ENCODE data around the gene NR2C1. TPM values are rescaled to one million over a fixed set of nuclear protein-coding genes. Genes with fewer than 3 reads are reported as not detected.

The NR2C1 gene
- total and polyA plus RNA-seq, 2 donors (not counting 1 experiment from before 2014, with no cell fraction given) = 31.2 to 53.9 TPM

DNA sequence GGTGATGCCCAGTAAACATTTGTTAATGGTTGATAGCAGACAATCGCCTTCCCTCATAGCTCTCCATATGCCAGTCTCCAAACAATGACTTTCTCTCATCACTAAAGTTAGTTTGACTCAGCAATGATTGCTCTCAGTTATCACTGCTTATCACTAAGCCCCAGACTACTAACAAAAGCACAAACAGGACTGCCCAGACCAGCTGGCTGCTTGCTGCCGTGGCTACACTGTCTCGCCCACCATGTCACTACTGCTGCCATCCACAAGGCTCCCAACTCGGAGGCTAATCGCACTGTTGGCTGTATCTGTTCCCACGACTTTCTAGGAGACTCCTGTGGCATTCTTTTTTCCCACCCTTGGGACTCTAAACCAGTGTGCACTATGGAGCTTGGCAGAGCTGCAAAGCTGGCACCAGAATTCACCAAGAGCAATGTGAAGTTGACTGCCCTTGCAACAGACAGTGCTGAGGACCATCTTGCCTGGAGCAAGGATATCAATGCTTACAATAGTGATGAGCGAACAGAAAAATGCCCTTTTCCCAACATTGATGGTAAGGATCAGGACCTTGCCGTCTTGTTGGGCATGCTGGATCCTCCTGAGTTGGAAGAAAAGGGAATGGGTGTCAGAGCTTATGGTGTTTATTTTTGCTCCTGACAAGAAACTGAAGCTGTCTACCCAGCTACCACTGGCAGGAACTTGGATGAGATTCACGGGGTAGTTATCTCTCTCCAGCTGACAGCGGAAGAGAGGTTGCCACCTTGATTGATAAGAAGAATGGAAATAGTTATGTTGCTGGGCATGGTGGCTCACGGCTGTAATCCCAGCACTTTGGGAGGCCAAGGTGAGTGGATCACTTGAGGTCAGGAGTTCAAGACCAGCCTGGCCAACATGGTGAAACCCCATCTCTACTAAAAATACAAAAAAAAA, 27.1 kb upstream of the NR2C1 start:
- H3K27me3 Mint-ChIP-seq = no peaks in the 10 kb centered on the region
- 94% methylated on average over 8 of the region's 11 CpGs for WGBS (ENCODE audit: insufficient coverage)
- intact Hi-C loops (cut with micrococcal nuclease) = no loop called here

More for the DNA sequence above, 27.1 kb upstream of the NR2C1 start:
- H3K27ac ChIP-seq (ENCODE audit: low read length in 2 of 2) = no peak overlapping the region
- no peak overlapping the region for H2AFZ ChIP-seq (ENCODE audit: insufficient read depth, low read depth, low read length, poor library complexity, severe bottlenecking)
- peaks cover 15% of the 10 kb centered on the region for H3K4me1 Mint-ChIP-seq
- H3K4me3 ChIP-seq (ENCODE audit: control extremely low read depth in 1 of 5, extremely low read depth in 1 of 5, insufficient read depth in 1 of 5, low read depth in 2 of 5, low read length in 4 of 5) = no peak overlapping the region
- no peaks in the 10 kb centered on the region for H4K20me1 ChIP-seq (ENCODE audit: control insufficient read depth, insufficient read depth, low read length, poor library complexity, severe bottlenecking)
- no peaks in the 10 kb centered on the region for H3K9me3 ChIP-seq (ENCODE audit: control extremely low read depth in 1 of 3, control insufficient read depth in 2 of 3, insufficient read depth in 1 of 3, low read length in 2 of 3)
- no peak overlapping the region for H3K27ac Mint-ChIP-seq
- POLR2A ChIA-PET = no interaction called here
- no peak for ATAC-seq (ENCODE audit: low read depth)
- peaks cover 0 to 2% of the 10 kb centered on the region in 2 donors for H3K4me1 ChIP-seq (ENCODE audit: control insufficient read depth in 2 of 2, insufficient read depth in 2 of 2, low read length in 2 of 2)
- H3K27me3 ChIP-seq (replicated peaks in 1 of 4; ENCODE audit: control extremely low read depth in 1 of 4, control insufficient read depth in 3 of 4, insufficient read depth in 4 of 4, low read length in 3 of 4) = no peaks in the 10 kb centered on the region
- no peaks in the 10 kb centered on the region for H3K9me3 Mint-ChIP-seq (ENCODE audit: insufficient read depth)
- H3K79me2 ChIP-seq (ENCODE audit: control insufficient read depth, insufficient read depth, low read length) = no peaks in the 10 kb centered on the region
- H3K36me3 ChIP-seq (replicated peaks in 1 of 2; ENCODE audit: control extremely low read depth in 1 of 2, control insufficient read depth in 1 of 2, extremely low read depth in 1 of 2, insufficient read depth in 2 of 2, low read length in 1 of 2) = no peaks in the 10 kb centered on the region
- no peak for DNase-seq
- no peak overlapping the region for H3K4me2 ChIP-seq (replicated peaks; ENCODE audit: low read depth, low read length, poor library complexity, severe bottlenecking)
- H3K9ac ChIP-seq (ENCODE audit: low read length) = no peak overlapping the region
- TF ChIP-seq, protein P1, sequence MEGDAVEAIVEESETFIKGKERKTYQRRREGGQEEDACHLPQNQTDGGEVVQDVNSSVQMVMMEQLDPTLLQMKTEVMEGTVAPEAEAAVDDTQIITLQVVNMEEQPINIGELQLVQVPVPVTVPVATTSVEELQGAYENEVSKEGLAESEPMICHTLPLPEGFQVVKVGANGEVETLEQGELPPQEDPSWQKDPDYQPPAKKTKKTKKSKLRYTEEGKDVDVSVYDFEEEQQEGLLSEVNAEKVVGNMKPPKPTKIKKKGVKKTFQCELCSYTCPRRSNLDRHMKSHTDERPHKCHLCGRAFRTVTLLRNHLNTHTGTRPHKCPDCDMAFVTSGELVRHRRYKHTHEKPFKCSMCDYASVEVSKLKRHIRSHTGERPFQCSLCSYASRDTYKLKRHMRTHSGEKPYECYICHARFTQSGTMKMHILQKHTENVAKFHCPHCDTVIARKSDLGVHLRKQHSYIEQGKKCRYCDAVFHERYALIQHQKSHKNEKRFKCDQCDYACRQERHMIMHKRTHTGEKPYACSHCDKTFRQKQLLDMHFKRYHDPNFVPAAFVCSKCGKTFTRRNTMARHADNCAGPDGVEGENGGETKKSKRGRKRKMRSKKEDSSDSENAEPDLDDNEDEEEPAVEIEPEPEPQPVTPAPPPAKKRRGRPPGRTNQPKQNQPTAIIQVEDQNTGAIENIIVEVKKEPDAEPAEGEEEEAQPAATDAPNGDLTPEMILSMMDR (IDR thresholded peaks at IDR 0.05) = no peak
- no peak for TF ChIP-seq EZH2 (IDR thresholded peaks at IDR 0.05; ENCODE audit: borderline replicate concordance, insufficient read depth, low read depth, low read length, poor library complexity, severe bottlenecking)
- no peak overlapping the region for H3K4me3 Mint-ChIP-seq
- CTCF ChIA-PET = interaction anchor here (0.6 kb wide), 1 partner anchor 482 kb away, joined by 3 read pairs; no protein-coding TSS in a partner anchor
